ENCODE measurements around the gene HOXD13.

Gene HOXD13

DNA sequence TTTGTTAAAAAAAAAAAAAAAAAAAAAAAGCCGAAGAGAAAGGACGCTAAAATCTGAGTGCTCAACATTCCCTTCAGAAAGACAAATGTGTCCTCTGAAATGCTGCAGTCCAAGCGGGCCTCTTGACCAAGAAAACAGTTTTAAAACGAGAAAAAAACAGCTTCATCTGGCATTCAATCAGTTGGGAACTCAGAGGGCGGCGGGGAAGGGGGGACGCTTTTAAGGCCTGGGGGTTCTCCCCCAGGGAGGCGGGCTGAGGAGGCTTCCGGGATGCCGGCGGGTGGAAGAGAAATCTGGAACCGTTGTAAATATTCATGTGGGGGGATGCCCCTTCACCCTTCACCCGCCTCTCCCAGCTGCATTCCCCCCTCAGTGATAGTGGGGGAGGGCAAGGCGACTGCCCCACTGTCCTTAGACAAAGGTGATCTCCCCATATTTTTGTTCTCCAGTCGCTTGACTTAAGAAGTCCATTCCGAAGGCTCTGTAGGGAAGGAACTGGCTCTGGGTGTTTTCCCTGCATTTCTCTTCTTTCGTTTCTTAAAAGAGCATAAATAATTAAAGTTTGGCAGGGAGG lies 11.3 kb downstream of the HOXD13 start:
- H3K4me3 ChIP-seq (ENCODE audit: control insufficient read depth, low read depth, low read length): peak overlapping the region; percentile 91
- DNase-seq (ENCODE audit: low read depth): no peak
- TF ChIP-seq, protein P1, sequence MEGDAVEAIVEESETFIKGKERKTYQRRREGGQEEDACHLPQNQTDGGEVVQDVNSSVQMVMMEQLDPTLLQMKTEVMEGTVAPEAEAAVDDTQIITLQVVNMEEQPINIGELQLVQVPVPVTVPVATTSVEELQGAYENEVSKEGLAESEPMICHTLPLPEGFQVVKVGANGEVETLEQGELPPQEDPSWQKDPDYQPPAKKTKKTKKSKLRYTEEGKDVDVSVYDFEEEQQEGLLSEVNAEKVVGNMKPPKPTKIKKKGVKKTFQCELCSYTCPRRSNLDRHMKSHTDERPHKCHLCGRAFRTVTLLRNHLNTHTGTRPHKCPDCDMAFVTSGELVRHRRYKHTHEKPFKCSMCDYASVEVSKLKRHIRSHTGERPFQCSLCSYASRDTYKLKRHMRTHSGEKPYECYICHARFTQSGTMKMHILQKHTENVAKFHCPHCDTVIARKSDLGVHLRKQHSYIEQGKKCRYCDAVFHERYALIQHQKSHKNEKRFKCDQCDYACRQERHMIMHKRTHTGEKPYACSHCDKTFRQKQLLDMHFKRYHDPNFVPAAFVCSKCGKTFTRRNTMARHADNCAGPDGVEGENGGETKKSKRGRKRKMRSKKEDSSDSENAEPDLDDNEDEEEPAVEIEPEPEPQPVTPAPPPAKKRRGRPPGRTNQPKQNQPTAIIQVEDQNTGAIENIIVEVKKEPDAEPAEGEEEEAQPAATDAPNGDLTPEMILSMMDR (IDR thresholded peaks at IDR 0.05; ENCODE audit: control insufficient read depth, insufficient read depth, low read depth, low read length, missing control alignments): no peak

DNA sequence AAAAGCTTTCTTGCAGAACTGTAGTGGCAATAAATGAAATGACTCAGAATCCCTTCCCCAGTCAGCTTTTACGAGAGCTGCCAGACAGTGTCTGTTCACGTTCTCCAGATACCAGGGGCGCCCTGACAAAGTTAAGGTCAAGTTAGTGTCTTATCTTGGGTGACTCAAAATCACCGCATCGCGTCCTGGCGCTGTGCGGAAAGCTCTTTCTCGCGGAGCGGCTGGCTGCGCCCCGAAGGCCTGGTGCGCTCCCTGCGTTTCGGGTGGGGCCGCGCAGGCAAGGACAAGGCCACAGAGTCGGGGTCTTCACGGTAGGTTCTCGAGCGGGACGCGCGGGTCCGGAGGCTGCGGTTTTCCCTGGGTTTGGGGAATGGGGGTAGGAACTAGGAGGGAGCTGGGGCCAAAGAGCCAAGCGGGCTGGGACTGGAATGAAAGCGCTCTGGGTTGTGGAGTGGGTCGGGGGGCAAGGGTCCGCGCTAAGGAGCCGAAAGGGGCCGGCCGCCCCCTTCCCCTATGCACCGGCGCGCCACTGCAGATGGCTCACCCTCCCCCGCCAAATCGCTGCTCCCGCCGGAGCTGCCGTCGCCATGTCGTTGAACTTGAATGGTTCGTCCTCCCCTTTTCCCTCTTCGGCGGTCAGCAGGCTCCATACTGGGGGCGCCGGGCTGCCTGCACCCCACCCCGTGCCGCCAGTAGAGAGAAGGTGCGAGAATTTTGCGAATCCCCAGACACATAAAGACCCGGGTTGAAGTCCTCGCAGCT lies 12.0 kb downstream of the HOXD13 start:
- TF ChIP-seq, protein P1 (IDR thresholded peaks at IDR 0.05; ENCODE audit: control insufficient read depth, insufficient read depth, low read depth, low read length, missing control alignments): no peak

DNA sequence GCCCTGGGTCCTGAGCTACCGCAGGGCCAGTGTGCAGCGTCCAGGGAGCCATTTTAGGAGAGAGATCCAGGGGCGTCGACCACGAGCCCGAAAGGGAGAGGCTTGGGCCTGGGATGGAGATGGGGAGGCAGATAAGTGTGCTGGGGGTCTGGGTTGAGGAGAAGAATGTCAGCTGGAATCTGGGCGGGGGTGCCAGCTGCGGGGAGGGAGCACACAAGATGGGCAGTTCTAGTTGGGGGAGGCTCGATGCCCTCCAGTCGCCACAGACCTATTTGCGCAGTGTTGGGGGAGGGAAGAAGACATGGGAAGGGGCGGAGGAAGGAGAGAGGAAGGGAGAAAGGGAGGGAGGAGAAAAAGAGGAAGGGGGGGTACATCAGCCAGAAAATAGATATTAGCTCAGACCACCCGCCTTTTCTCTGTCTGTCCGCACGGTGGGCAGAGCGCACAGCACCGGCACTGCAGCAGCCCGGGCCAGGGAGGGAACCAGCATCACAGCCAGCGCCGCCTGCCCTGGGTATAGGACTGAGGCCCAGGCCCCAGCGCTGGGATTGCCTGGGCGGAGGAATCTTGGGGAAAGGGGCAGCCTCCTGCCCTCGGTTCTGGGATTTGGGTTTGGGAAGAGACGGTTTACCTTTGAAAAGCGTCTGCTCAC lies 12.7 kb downstream of the HOXD13 start:
- no peak for DNase-seq (ENCODE audit: low read depth)
- TF ChIP-seq, protein P1 (IDR thresholded peaks at IDR 0.05; ENCODE audit: control insufficient read depth, insufficient read depth, low read depth, low read length, missing control alignments): no peak
- H3K4me3 ChIP-seq (ENCODE audit: control insufficient read depth, low read depth, low read length): peak overlapping the region; percentile 91

More for the DNA sequence above, 12.0 kb downstream of the HOXD13 start:
- H3K4me3 ChIP-seq (ENCODE audit: control insufficient read depth, low read depth, low read length): peak overlapping the region; percentile 91
- peak; percentile 78 for DNase-seq (ENCODE audit: low read depth)

DNA sequence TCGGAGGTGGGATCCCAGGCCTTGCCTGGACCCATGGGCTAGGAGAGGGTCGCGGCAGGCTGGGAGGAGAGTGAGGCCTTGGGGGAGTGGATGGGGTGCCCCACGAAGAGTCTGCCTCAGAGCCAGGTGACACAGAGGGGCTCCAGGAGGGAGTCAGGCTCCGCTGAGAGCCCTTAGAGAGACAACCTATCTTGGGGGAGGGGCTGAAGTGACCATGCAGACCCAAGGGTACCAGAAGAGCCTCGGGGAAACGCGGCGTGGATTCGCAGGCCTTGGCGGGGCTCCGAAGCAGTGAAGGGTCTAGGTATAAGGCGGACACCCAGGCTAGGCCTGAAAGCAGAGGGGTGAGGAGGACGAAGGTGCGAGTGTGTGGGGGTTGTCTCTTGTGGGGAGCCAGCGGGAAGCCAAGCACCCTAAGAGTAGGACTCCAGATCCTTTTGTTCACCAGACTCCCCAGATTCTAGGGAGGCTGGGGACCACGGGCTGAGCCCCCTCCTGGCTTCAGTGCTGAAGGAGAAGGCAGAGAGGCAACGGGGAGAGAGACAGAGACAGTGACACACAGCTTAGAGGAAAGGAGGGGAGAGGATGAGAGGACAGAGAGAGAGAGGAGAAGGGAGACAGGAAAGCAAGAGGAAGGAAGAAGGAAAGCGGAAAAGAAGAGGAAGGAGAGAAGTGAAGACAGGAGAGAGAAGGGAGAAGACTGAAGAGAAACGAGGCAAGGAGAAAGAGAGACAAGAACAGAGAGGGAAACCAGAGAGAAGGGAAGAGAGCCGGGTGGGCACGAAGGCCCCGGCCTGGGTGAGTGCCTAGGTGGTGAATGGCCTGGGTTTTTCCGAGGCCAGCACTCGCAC lies 13.4 kb downstream of the HOXD13 start:
- TF ChIP-seq, protein P1 (IDR thresholded peaks at IDR 0.05; ENCODE audit: control insufficient read depth, insufficient read depth, low read depth, low read length, missing control alignments): no peak
- no peak for DNase-seq (ENCODE audit: low read depth)
- H3K4me3 ChIP-seq (ENCODE audit: control insufficient read depth, low read depth, low read length): peak overlapping the region; percentile 91

DNA sequence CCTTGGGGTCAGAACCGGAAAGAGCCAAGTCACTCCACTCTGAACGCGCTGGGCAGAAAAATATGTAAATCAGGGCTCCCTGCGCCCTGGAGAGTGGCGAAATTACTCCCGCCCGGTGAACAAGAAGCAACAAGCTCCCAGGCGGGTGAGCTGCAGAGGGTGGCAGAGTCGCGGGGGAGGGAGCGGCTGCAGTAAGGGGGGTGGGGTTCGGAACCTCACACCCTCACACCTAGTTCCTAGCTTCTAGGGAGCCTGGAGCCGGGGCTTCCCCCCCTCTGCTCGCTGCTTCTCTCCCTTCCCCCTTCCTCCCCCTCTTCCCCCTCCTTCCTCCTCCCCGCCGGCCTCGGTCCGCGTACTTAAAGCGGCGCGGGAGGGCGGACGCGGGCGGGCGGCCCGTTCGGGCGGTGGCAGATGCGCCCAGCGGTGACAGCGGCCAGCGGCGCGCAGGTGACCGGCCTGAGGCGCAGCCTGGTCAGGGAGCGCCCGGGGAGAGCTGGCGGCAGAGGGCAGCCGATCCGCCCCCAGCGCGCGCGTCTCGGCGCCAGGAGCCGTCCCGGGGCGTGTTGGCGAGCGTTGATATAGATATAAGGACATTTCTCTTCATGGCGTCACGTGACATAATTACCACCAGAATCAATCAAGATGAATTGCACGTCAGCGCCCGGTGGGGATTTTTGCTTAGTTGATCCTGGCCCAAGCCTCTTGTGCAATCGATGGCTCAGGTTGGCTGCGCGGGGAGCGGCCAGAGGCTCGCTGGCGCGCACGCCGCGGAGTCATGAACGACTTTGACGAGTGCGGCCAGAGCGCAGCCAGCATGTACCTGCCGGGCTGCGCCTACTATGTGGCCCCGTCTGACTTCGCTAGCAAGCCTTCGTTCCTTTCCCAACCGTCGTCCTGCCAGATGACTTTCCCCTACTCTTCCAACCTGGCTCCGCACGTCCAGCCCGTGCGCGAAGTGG lies 14.3 kb downstream of the HOXD13 start, which contains the start of gene HOXD11:
TSS of gene HOXD11 (plus strand) at position 700 of the 959 bp plus-strand sequence. CDS start at position 776, 76 bp downstream.
- DNase-seq (ENCODE audit: low read depth): no peak
- TF ChIP-seq, protein P1 (IDR thresholded peaks at IDR 0.05; ENCODE audit: control insufficient read depth, insufficient read depth, low read depth, low read length, missing control alignments): no peak
- peak within 1 kb of the TSS; percentile 91 for H3K4me3 ChIP-seq (ENCODE audit: control insufficient read depth, low read depth, low read length)

Measured in AG09309 (cell line).